HCT116 (cell line): Measurements from ENCODE around the gene GAB2. TPM values are rescaled to one million over a fixed set of nuclear protein-coding genes. Genes with fewer than 3 reads are reported as not detected.

Experiments
- ATAC-seq: fragments of 200-7000 bp; cut with Tn5 transposase; 2 replicates; pipeline ENCODE4 v1.9.1; 2020; ENCODE audit warnings: mild to moderate bottlenecking, moderate library complexity
- BruUV-seq: library from RNA; stranded (reverse); fragments of 400-500 nt; replicated peaks from 2 replicates; lab custom pipeline; 2021; lab: Mats Ljungman, UMichigan
- CTCF ChIA-PET: fragments of 300-600 bp; sonication (Branson Sonifier 250); formaldehyde crosslinking; loops from one replicate; lab custom pipeline; 2021; ENCODE audit warnings: antibody characterized with exemption; lab: Charles Lee
- POLR2A ChIA-PET: fragments of 300-600, 350-600 bp; sonication (Branson Sonifier 250); formaldehyde crosslinking; loops from one replicate; lab custom pipeline; 2021; ENCODE audit warnings: antibody characterized with exemption; lab: Charles Lee
- RAD21 ChIA-PET, 2 experiments: fragments of 300-600 bp; sonication (Branson Sonifier 250); formaldehyde crosslinking; loops; one replicate each; lab custom pipeline; 2023; ENCODE audit warnings: low total read pairs in 2 of 2; ENCODE audit not compliant: uncharacterized antibody in 2 of 2, unreplicated experiment in 2 of 2, low non-redundant PET in 1 of 2; lab: Charles Lee
- DNase-seq: peaks from one replicate; pipeline ENCODE4 v3.0.0-alpha.2; 2010; ENCODE audit warnings: low read depth, low spot score
- H2AFZ ChIP-seq: fragments of 200-600 bp; shearing (Covaris generic), sonication (generic); 2 replicates; pipeline ENCODE4 v1.6.1; 2017; ENCODE audit warnings: low read depth, mixed run types, mixed read lengths, antibody characterized with exemption, low read length; ENCODE audit not compliant: poor library complexity, severe bottlenecking
- H3K27ac ChIP-seq: 2 replicates; pipeline ENCODE4 v1.5.1; 2012; ENCODE audit warnings: low read depth, low read length
- H3K27me3 ChIP-seq: fragments of 200-600 bp; sonication (generic); 2 replicates; pipeline ENCODE4 v1.6.1; 2016; ENCODE audit warnings: mixed run types, low read length, mixed read lengths; ENCODE audit not compliant: insufficient read depth
- H3K36me3 ChIP-seq, 2 experiments: fragments of 200-500 bp in 1 of 2; fragments of 200-600 bp in 1 of 2; sonication (Bioruptor generic) in 1 of 2; sonication (generic) in 1 of 2; 2 replicates each; pipeline versions ENCODE4 v1.5.1 to v1.6.1; 2014 to 2016; ENCODE audit warnings: low read length in 2 of 2, inconsistent platforms in 1 of 2, mixed read lengths in 1 of 2, mixed run types in 1 of 2; ENCODE audit not compliant: insufficient read depth in 2 of 2, control insufficient read depth in 1 of 2
- H3K4me1 ChIP-seq, 2 experiments: fragments of 200-600 bp in 1 of 2; sonication (generic) in 1 of 2; 2 replicates each; pipeline versions ENCODE4 v1.5.1 to v1.6.1; 2012 to 2017; ENCODE audit warnings: low read length in 2 of 2, inconsistent platforms in 1 of 2, mild to moderate bottlenecking in 1 of 2, mixed read lengths in 1 of 2, mixed run types in 1 of 2, moderate library complexity in 1 of 2; ENCODE audit not compliant: insufficient read depth in 2 of 2, control insufficient read depth in 1 of 2
- H3K4me2 ChIP-seq: fragments of 200-600 bp; sonication (generic); 2 replicates; pipeline ENCODE4 v1.6.1; 2017; ENCODE audit warnings: mixed run types, low read length, mixed read lengths
- H3K4me3 ChIP-seq, 2 experiments: fragments of 200-600 bp in 1 of 2; sonication (generic) in 1 of 2; replicated peaks in 1 of 2; 2 replicates each; pipeline ENCODE4 v1.5.1; 2011 to 2016; ENCODE audit warnings: low read length in 2 of 2, control low read depth in 1 of 2, low read depth in 1 of 2, mild to moderate bottlenecking in 1 of 2, mixed read lengths in 1 of 2, mixed run types in 1 of 2
- H3K79me2 ChIP-seq: fragments of 200-600 bp; sonication (generic); 2 replicates; pipeline ENCODE4 v1.6.1; 2017; ENCODE audit warnings: mild to moderate bottlenecking, mixed run types, low read length, moderate library complexity, mixed read lengths; ENCODE audit not compliant: insufficient read depth
- H3K9ac ChIP-seq: fragments of 200-600 bp; sonication (generic); 2 replicates; pipeline ENCODE4 v1.6.1; 2016; ENCODE audit warnings: low read length, mixed read lengths
- H3K9me2 ChIP-seq: fragments of 200-600 bp; sonication (generic), shearing (Covaris generic); 2 replicates; pipeline ENCODE4 v1.6.1; 2017; ENCODE audit warnings: mixed run types, mild to moderate bottlenecking, moderate library complexity; ENCODE audit not compliant: insufficient read depth
- H3K9me3 ChIP-seq, 2 experiments: fragments of 200-500 bp in 1 of 2; fragments of 200-600 bp in 1 of 2; sonication (Bioruptor generic) in 1 of 2; sonication (generic) in 1 of 2; 2 replicates each; pipeline ENCODE4 v1.6.1; 2014 to 2017; ENCODE audit warnings: low read length in 2 of 2, mixed read lengths in 2 of 2, inconsistent platforms in 1 of 2, low read depth in 1 of 2, mild to moderate bottlenecking in 1 of 2, mixed run types in 1 of 2, moderate library complexity in 1 of 2; ENCODE audit not compliant: control insufficient read depth in 1 of 2, insufficient read depth in 1 of 2
- H4K20me1 ChIP-seq: fragments of 200-600 bp; sonication (generic), shearing (Covaris generic); 2 replicates; pipeline ENCODE4 v1.6.1; 2017; ENCODE audit warnings: mixed run types, mild to moderate bottlenecking, moderate library complexity; ENCODE audit not compliant: insufficient read depth
- CBX3 ChIP-seq: IDR thresholded peaks from 2 replicates; pipeline ENCODE4 v1.6.1; 2012; ENCODE audit warnings: low read depth
- CTCF ChIP-seq, 3 experiments: fragments of 200-600 bp in 1 of 3; sonication (generic) in 1 of 3; IDR thresholded peaks in 2 of 3; conservative IDR thresholded peaks in 1 of 3; 2 replicates each; pipeline ENCODE4 v1.5.1; 2012 to 2017; ENCODE audit warnings: low read depth in 2 of 3, low read length in 2 of 3, antibody characterized with exemption in 1 of 3, borderline replicate concordance in 1 of 3, control low read depth in 1 of 3, mild to moderate bottlenecking in 1 of 3, mixed read lengths in 1 of 3, mixed run types in 1 of 3, moderate library complexity in 1 of 3; ENCODE audit not compliant: insufficient read depth in 1 of 3
- EGR1 ChIP-seq: IDR thresholded peaks from 2 replicates; pipeline ENCODE4 v1.6.1; 2012; ENCODE audit warnings: low read depth
- EZH2phosphoT487 ChIP-seq: fragments of 200-600 bp; IDR thresholded peaks from 2 replicates; pipeline ENCODE4 v1.6.1; 2018; ENCODE audit warnings: antibody characterized with exemption, borderline replicate concordance
- FOSL1 ChIP-seq: IDR thresholded peaks from 2 replicates; pipeline ENCODE4 v1.6.1; 2012; ENCODE audit warnings: low read depth
- POLR2A ChIP-seq: IDR thresholded peaks from 2 replicates; pipeline ENCODE4 v1.7.0; 2011; ENCODE audit warnings: borderline replicate concordance; ENCODE audit not compliant: insufficient read depth, insufficient read length; ENCODE audit errors: extremely low read depth
- RAD21 ChIP-seq: IDR thresholded peaks from 2 replicates; pipeline ENCODE4 v1.6.1; 2012; ENCODE audit warnings: low read depth, mild to moderate bottlenecking
- SP1 ChIP-seq: IDR thresholded peaks from 2 replicates; pipeline ENCODE4 v1.6.1; 2012; ENCODE audit warnings: low read depth
- SRF ChIP-seq: IDR thresholded peaks from 2 replicates; pipeline ENCODE4 v1.6.1; 2012; ENCODE audit warnings: low read depth
- YY1 ChIP-seq: IDR thresholded peaks from 2 replicates; pipeline ENCODE4 v1.6.1; 2011; ENCODE audit warnings: low read length, low read depth, moderate library complexity, mild to moderate bottlenecking; ENCODE audit not compliant: insufficient replicate concordance; ENCODE audit errors: extremely low read depth
- ZFX ChIP-seq: fragments of 450-650 bp; IDR thresholded peaks from 2 replicates; pipeline ENCODE4 v1.6.1; 2017
- intact Hi-C: fragments of 100-400 bp; cut with micrococcal nuclease; formaldehyde crosslinking; loops from 2 replicates; pipeline ENCODE4 v1.10.0; 2022
- total RNA-seq: library from RNA; stranded (reverse); gene quantifications from one replicate; pipeline ENCODE4 v1.2.1, GENCODE V29; 2021; ENCODE audit not compliant: unreplicated experiment
- TF ChIP-seq, protein P1 (sequence below): IDR thresholded peaks from 2 replicates; pipeline ENCODE4 v1.6.1; 2012; ENCODE audit warnings: low read depth

Gene GAB2
- total RNA-seq, 1 experiment from 2014 or later = 1.9 TPM

- Histone ChIP-seq H3K9me3 (no peaks in the 10 kb centered on the region), H3K27me3 (no peaks in the 10 kb centered on the region), H3K4me1 (peaks cover under 1 to 16% of the 10 kb centered on the region in 2 experiments; a peak in 3 of 4 replicates), H3K79me2 (no peaks in the 10 kb centered on the region), H3K4me2 (no peak overlapping the region), H3K9ac (no peak overlapping the region), H3K9me2 (no peaks in the 10 kb centered on the region), H3K27ac (no peak overlapping the region), H3K36me3 (no peaks in the 10 kb centered on the region), H4K20me1 (no peaks in the 10 kb centered on the region), H3K4me3 (no peak overlapping the region), H2AFZ (no peak overlapping the region)
- no peak for ATAC-seq
- intact Hi-C loops = no loop called here
- ChIA-PET CTCF (no interaction called here), RAD21 (no interaction called here), POLR2A (no interaction called here)
- DNase-seq = no peak
- TF ChIP-seq CBX3 (no peak), CTCF (IDR thresholded peaks at IDR 0.05 in 2 of 3, conservative IDR thresholded peaks at IDR 0.05 in 1 of 3; ENCODE audit: borderline replicate concordance in 1 of 3, insufficient read depth in 1 of 3, low read depth in 2 of 3, low read length in 2 of 3) (no peak)
- BruUV-seq = no TSS peak
Measured at GRCh38 chr11:78180751-78181150, 236.9 kb downstream of the GAB2 start.

- ChIA-PET RAD21 (no interaction called here), POLR2A (no interaction called here), CTCF (no interaction called here)
- no peak overlapping the region for H3K4me2 ChIP-seq
- ATAC-seq = peak; percentile 69
- H3K9me3 ChIP-seq = no peaks in the 10 kb centered on the region
- H3K9ac ChIP-seq = no peak overlapping the region
- no peaks in the 10 kb centered on the region for H3K9me2 ChIP-seq
- no peaks in the 10 kb centered on the region for H4K20me1 ChIP-seq
- H3K36me3 ChIP-seq = no peaks in the 10 kb centered on the region
- H3K4me1 ChIP-seq = peaks cover 0 to 8% of the 10 kb centered on the region in 2 experiments; a peak in 1 of 4 replicates
- no peaks in the 10 kb centered on the region for H3K79me2 ChIP-seq
- no peak overlapping the region for H2AFZ ChIP-seq
- intact Hi-C loops = no loop called here
- H3K27ac ChIP-seq = no peak overlapping the region
- H3K27me3 ChIP-seq = no peaks in the 10 kb centered on the region
- BruUV-seq = no TSS peak
- no peak overlapping the region for H3K4me3 ChIP-seq
- DNase-seq = no peak
- no peak for TF ChIP-seq POLR2A
- TF ChIP-seq CBX3 = no peak
- no peak for TF ChIP-seq CTCF (IDR thresholded peaks at IDR 0.05 in 2 of 3, conservative IDR thresholded peaks at IDR 0.05 in 1 of 3; ENCODE audit: borderline replicate concordance in 1 of 3, insufficient read depth in 1 of 3, low read depth in 2 of 3, low read length in 2 of 3)
- no peak for TF ChIP-seq EZH2phosphoT487
- TF ChIP-seq RAD21 = no peak
- TF ChIP-seq, protein P1, sequence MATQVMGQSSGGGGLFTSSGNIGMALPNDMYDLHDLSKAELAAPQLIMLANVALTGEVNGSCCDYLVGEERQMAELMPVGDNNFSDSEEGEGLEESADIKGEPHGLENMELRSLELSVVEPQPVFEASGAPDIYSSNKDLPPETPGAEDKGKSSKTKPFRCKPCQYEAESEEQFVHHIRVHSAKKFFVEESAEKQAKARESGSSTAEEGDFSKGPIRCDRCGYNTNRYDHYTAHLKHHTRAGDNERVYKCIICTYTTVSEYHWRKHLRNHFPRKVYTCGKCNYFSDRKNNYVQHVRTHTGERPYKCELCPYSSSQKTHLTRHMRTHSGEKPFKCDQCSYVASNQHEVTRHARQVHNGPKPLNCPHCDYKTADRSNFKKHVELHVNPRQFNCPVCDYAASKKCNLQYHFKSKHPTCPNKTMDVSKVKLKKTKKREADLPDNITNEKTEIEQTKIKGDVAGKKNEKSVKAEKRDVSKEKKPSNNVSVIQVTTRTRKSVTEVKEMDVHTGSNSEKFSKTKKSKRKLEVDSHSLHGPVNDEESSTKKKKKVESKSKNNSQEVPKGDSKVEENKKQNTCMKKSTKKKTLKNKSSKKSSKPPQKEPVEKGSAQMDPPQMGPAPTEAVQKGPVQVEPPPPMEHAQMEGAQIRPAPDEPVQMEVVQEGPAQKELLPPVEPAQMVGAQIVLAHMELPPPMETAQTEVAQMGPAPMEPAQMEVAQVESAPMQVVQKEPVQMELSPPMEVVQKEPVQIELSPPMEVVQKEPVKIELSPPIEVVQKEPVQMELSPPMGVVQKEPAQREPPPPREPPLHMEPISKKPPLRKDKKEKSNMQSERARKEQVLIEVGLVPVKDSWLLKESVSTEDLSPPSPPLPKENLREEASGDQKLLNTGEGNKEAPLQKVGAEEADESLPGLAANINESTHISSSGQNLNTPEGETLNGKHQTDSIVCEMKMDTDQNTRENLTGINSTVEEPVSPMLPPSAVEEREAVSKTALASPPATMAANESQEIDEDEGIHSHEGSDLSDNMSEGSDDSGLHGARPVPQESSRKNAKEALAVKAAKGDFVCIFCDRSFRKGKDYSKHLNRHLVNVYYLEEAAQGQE = no peak
- TF ChIP-seq YY1 = no peak
- no peak for TF ChIP-seq FOSL1
- TF ChIP-seq EGR1 = no peak
- TF ChIP-seq ZFX = no peak
- no peak for TF ChIP-seq SRF
- no peak for TF ChIP-seq SP1
Measured at GRCh38 chr11:78179459-78180071, 238.1 kb downstream of the GAB2 start.
